ENCODE measurements around the gene NXPH2.

The NXPH2 gene

DNA sequence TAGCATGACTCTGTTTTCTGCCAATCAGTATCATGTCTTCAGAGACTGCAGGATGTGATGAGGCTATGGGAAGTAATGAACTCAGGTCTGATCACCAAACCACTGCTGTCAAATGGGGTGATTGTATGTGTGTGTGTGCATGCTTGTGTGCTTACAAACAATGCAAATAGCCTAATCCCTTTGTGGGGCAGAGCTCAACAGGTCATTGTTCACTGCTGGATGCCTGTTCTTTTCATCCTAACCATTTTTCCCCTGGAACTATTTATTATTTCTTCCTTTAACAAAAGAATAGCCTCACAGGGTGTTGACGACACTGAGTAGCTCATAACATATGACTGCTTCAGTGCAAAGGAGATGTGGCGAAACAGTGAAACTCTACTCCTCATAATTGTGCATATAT, 55.9 kb downstream of the NXPH2 start:
- TF ChIP-seq, protein P1, sequence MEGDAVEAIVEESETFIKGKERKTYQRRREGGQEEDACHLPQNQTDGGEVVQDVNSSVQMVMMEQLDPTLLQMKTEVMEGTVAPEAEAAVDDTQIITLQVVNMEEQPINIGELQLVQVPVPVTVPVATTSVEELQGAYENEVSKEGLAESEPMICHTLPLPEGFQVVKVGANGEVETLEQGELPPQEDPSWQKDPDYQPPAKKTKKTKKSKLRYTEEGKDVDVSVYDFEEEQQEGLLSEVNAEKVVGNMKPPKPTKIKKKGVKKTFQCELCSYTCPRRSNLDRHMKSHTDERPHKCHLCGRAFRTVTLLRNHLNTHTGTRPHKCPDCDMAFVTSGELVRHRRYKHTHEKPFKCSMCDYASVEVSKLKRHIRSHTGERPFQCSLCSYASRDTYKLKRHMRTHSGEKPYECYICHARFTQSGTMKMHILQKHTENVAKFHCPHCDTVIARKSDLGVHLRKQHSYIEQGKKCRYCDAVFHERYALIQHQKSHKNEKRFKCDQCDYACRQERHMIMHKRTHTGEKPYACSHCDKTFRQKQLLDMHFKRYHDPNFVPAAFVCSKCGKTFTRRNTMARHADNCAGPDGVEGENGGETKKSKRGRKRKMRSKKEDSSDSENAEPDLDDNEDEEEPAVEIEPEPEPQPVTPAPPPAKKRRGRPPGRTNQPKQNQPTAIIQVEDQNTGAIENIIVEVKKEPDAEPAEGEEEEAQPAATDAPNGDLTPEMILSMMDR (IDR thresholded peaks at IDR 0.05; ENCODE audit: poor library complexity, severe bottlenecking): no peak
- no peaks in the 10 kb centered on the region for H3K27me3 ChIP-seq (ENCODE audit: insufficient read depth, poor library complexity, severe bottlenecking)
- H3K4me3 ChIP-seq (ENCODE audit: severe bottlenecking): no peak overlapping the region
- H3K9me3 ChIP-seq (ENCODE audit: severe bottlenecking): no peaks in the 10 kb centered on the region
- no peak for DNase-seq (ENCODE audit: low spot score)
- no peak overlapping the region for H3K27ac ChIP-seq (ENCODE audit: poor library complexity, severe bottlenecking)
- no peaks in the 10 kb centered on the region for H3K4me1 ChIP-seq (ENCODE audit: insufficient read depth, poor library complexity, severe bottlenecking)
- no peaks in the 10 kb centered on the region for H3K36me3 ChIP-seq (ENCODE audit: low read depth)
- no peak for ATAC-seq (ENCODE audit: low read depth)

DNA sequence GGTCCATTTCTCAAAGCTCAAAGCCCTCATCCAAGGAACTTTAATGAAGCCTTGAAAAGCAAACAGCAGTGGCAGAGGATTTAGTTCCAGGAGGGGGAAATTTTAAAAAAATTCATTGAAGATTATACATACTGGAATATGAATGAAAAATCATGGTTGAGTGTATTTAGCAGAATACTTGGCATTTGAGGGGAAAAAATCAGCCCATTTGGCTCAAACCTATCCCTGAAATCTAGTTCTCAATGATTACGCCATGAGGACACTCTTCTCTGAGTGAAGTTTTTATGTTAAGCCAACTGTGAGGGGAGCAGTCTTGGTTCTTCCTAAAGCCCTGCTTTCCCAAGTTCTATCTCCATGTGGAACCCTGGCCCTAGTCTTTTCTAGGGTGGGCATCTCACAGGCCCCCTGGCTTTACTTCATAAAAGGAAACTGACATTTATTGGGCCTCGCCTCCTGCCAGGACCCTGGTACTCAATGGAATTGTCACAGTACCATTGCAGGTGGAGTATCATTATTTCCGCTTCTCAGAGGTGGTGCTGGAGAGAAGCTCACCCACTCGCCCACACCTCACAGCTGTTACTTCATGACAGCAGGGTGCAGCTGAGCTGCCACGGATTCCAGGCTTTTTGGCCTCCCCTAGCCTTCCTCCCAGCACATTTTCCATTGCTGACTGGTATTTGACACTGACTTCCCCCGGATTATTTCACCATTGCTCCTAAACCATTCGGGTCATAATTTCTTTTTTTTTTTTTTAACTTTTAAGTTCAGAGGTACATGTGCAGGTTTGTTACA, 56.8 kb downstream of the NXPH2 start:
- TF ChIP-seq, protein P1 (IDR thresholded peaks at IDR 0.05; ENCODE audit: poor library complexity, severe bottlenecking): no peak
- Histone ChIP-seq H3K27ac (ENCODE audit: poor library complexity, severe bottlenecking) (no peak overlapping the region), H3K36me3 (ENCODE audit: low read depth) (no peaks in the 10 kb centered on the region), H3K9me3 (ENCODE audit: severe bottlenecking) (no peaks in the 10 kb centered on the region), H3K4me1 (ENCODE audit: insufficient read depth, poor library complexity, severe bottlenecking) (no peaks in the 10 kb centered on the region), H3K4me3 (ENCODE audit: severe bottlenecking) (no peak overlapping the region), H3K27me3 (ENCODE audit: insufficient read depth, poor library complexity, severe bottlenecking) (no peaks in the 10 kb centered on the region)
- DNase-seq (ENCODE audit: low spot score) (no peak), ATAC-seq (ENCODE audit: low read depth) (no peak)

DNA sequence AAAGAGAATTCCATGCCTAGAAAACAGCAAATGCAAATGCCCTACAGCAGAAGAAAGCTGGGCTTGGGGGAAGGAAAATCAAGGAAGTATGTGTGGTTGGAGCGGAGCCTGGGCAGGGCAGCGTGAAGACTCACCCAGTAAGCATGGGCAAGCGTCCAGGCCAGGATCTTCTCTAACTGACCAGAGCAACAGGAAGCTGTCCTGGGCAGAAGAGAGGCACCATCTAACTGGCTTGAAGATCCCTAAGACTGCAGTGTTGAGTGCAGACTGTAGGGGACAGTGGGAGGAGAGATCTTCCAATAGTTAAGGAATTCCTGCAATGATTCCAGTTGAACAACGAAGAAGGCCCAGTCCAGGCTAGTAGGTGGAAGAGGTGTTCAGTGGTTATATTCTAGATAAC, 57.9 kb downstream of the NXPH2 start:
- Histone ChIP-seq H3K4me3 (ENCODE audit: severe bottlenecking) (no peak overlapping the region), H3K27me3 (ENCODE audit: insufficient read depth, poor library complexity, severe bottlenecking) (no peaks in the 10 kb centered on the region), H3K4me1 (ENCODE audit: insufficient read depth, poor library complexity, severe bottlenecking) (no peaks in the 10 kb centered on the region), H3K36me3 (ENCODE audit: low read depth) (no peaks in the 10 kb centered on the region), H3K9me3 (ENCODE audit: severe bottlenecking) (no peaks in the 10 kb centered on the region), H3K27ac (ENCODE audit: poor library complexity, severe bottlenecking) (no peak overlapping the region)
- ATAC-seq (ENCODE audit: low read depth): no peak; the same call in 2 of the 3 replicates
- no peak for DNase-seq (ENCODE audit: low spot score)
- TF ChIP-seq, protein P1 (IDR thresholded peaks at IDR 0.05; ENCODE audit: poor library complexity, severe bottlenecking): no peak

DNA sequence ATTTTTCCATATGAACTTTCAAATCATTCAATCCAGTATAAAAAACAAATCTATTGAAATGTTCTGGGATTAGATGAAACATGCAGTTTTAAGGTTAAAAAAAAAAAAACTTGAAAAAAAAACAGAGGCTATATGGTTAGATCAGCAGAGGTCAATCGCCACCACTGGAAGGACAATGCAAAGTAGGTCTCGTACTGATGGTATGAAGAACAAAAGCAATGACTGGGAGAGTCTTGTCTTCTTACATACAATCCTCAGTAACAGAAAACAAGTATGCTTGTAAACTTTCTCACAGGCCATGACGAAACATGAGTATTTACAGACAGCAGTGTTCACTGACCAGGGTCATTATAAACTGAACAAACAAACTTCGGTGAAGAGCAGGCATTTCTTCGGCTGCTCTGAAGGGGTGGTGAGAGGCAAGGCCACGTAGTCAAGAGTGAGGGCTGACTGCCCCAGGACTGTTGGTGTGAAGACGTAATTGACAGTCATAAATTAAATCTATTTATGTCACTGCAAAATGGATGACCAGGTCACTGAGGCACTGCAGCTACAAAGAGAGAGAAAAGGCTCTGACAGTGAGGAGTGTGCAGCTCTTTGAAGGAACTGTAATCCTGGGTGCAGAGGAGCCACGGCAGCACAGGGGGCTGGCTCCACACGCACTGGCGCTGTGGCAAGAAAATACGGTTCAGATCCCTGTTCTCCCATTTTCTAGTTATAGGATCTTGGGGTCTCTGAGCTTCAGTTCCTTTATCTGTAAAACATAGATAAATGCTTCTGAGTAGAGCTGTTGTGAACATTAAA, 60.0 kb downstream of the NXPH2 start:
- H3K27me3 ChIP-seq (ENCODE audit: insufficient read depth, poor library complexity, severe bottlenecking): no peaks in the 10 kb centered on the region
- ATAC-seq (ENCODE audit: low read depth) (no peak), DNase-seq (ENCODE audit: low spot score) (no peak)
- H3K27ac ChIP-seq (ENCODE audit: poor library complexity, severe bottlenecking): no peak overlapping the region
- TF ChIP-seq, protein P1 (IDR thresholded peaks at IDR 0.05; ENCODE audit: poor library complexity, severe bottlenecking): no peak
- no peaks in the 10 kb centered on the region for H3K4me1 ChIP-seq (ENCODE audit: insufficient read depth, poor library complexity, severe bottlenecking)
- H3K9me3 ChIP-seq (ENCODE audit: severe bottlenecking): no peaks in the 10 kb centered on the region
- no peaks in the 10 kb centered on the region for H3K36me3 ChIP-seq (ENCODE audit: low read depth)
- H3K4me3 ChIP-seq (ENCODE audit: severe bottlenecking): no peak overlapping the region

Data from RWPE2 (cell line).